Neural progenitor cell (in vitro differentiated cells): ENCODE results near the gene NCK2.

Source experiments
- CTCF ChIP-seq: fragments of 200-600 bp; sonication (generic); IDR thresholded peaks from 2 replicates; pipeline ENCODE4 v1.5.1; 2017; ENCODE audit warnings: antibody characterized with exemption, mild to moderate bottlenecking
- EZH2 ChIP-seq: fragments of 200-600 bp; sonication (generic); IDR thresholded peaks from 2 replicates; pipeline ENCODE4 v1.6.1; 2017; ENCODE audit warnings: antibody characterized with exemption, mild to moderate bottlenecking, moderate library complexity
- EZH2phosphoT487 ChIP-seq: fragments of 200-600 bp; sonication (generic); IDR thresholded peaks from 2 replicates; pipeline ENCODE4 v1.6.1; 2017; ENCODE audit warnings: antibody characterized with exemption

- TF ChIP-seq CTCF (no peak), EZH2 (no peak), EZH2phosphoT487 (no peak)
These were observed 10.3 kb downstream of the NCK2 start for GRCh38 chr2:105754994-105755393.
